Measurements from ENCODE around the gene EIF4ENIF1.
A peak's percentile ranks its signal among the peaks of the same experiment; 100 is the strongest.
"Not testable (repeated sequence)": the region's sequence is repeated elsewhere in the genome, so short reads cannot be mapped to it uniquely, and the experiment has no call there.

Gene EIF4ENIF1

GRCh38 chr22:31443516-31443915 is 46.1 kb downstream of the EIF4ENIF1 start:
- Histone ChIP-seq H3K4me3 (ENCODE audit: low read depth, low read length) (no peak overlapping the region), H3K79me2 (ENCODE audit: control insufficient read depth, insufficient read depth, low read length, unreplicated experiment) (no peaks in the 10 kb centered on the region), H2AFZ (ENCODE audit: low read length, unreplicated experiment) (no peak overlapping the region), H3K27me3 (ENCODE audit: insufficient read depth, low read length) (no peaks in the 10 kb centered on the region), H3K4me1 (ENCODE audit: control insufficient read depth, insufficient read depth, low read length, unreplicated experiment) (no peaks in the 10 kb centered on the region), H3K36me3 (ENCODE audit: insufficient read depth, low read length) (no peaks in the 10 kb centered on the region), H3K27ac (ENCODE audit: low read depth, low read length) (no peak overlapping the region)

- Histone ChIP-seq H3K4me1 (ENCODE audit: control insufficient read depth, insufficient read depth, low read length, unreplicated experiment) (no peaks in the 10 kb centered on the region), H3K27me3 (ENCODE audit: insufficient read depth, low read length) (no peaks in the 10 kb centered on the region), H2AFZ (ENCODE audit: low read length, unreplicated experiment) (no peak overlapping the region), H3K4me3 (ENCODE audit: low read depth, low read length) (no peak overlapping the region), H3K79me2 (ENCODE audit: control insufficient read depth, insufficient read depth, low read length, unreplicated experiment) (no peaks in the 10 kb centered on the region), H3K36me3 (ENCODE audit: insufficient read depth, low read length) (no peaks in the 10 kb centered on the region), H3K27ac (ENCODE audit: low read depth, low read length) (no peak overlapping the region)
Observed at GRCh38 chr22:31442768-31443489, 46.7 kb downstream of the EIF4ENIF1 start.

GRCh38 chr22:31441652-31442051 is 48.0 kb downstream of the EIF4ENIF1 start:
- H3K4me1 ChIP-seq (ENCODE audit: control insufficient read depth, insufficient read depth, low read length, unreplicated experiment): no peaks in the 10 kb centered on the region
- H3K79me2 ChIP-seq (ENCODE audit: control insufficient read depth, insufficient read depth, low read length, unreplicated experiment): no peaks in the 10 kb centered on the region
- H3K27me3 ChIP-seq (ENCODE audit: insufficient read depth, low read length): no peaks in the 10 kb centered on the region
- H2AFZ ChIP-seq (ENCODE audit: low read length, unreplicated experiment): no peak overlapping the region
- H3K27ac ChIP-seq (ENCODE audit: low read depth, low read length): no peak overlapping the region
- no peaks in the 10 kb centered on the region for H3K36me3 ChIP-seq (ENCODE audit: insufficient read depth, low read length)
- H3K4me3 ChIP-seq (ENCODE audit: low read depth, low read length): no peak overlapping the region

GRCh38 chr22:31440681-31441080 is 49.0 kb downstream of the EIF4ENIF1 start:
- no peaks in the 10 kb centered on the region for H3K4me1 ChIP-seq (ENCODE audit: control insufficient read depth, insufficient read depth, low read length, unreplicated experiment)
- H3K27me3 ChIP-seq (ENCODE audit: insufficient read depth, low read length): no peaks in the 10 kb centered on the region
- H3K27ac ChIP-seq (ENCODE audit: low read depth, low read length): no peak overlapping the region
- H3K79me2 ChIP-seq (ENCODE audit: control insufficient read depth, insufficient read depth, low read length, unreplicated experiment): no peaks in the 10 kb centered on the region
- H3K36me3 ChIP-seq (ENCODE audit: insufficient read depth, low read length): no peaks in the 10 kb centered on the region
- no peak overlapping the region for H3K4me3 ChIP-seq (ENCODE audit: low read depth, low read length)
- no peak overlapping the region for H2AFZ ChIP-seq (ENCODE audit: low read length, unreplicated experiment)

- Histone ChIP-seq H3K27ac (ENCODE audit: low read depth, low read length) (no peak overlapping the region), H3K4me1 (ENCODE audit: control insufficient read depth, insufficient read depth, low read length, unreplicated experiment) (no peaks in the 10 kb centered on the region), H2AFZ (ENCODE audit: low read length, unreplicated experiment) (no peak overlapping the region), H3K27me3 (ENCODE audit: insufficient read depth, low read length) (no peaks in the 10 kb centered on the region), H3K79me2 (ENCODE audit: control insufficient read depth, insufficient read depth, low read length, unreplicated experiment) (no peaks in the 10 kb centered on the region), H3K36me3 (ENCODE audit: insufficient read depth, low read length) (no peaks in the 10 kb centered on the region), H3K4me3 (ENCODE audit: low read depth, low read length) (no peak overlapping the region)
Observed at GRCh38 chr22:31439808-31440207, 49.8 kb downstream of the EIF4ENIF1 start.

GRCh38 chr22:31436132-31436531 is 53.5 kb downstream of the EIF4ENIF1 start:
- Histone ChIP-seq H3K4me1 (ENCODE audit: control insufficient read depth, insufficient read depth, low read length, unreplicated experiment) (no peaks in the 10 kb centered on the region), H3K27me3 (ENCODE audit: insufficient read depth, low read length) (no peaks in the 10 kb centered on the region), H3K36me3 (ENCODE audit: insufficient read depth, low read length) (peaks cover 3% of the 10 kb centered on the region; the same call in 1 of the 2 replicates), H3K27ac (ENCODE audit: low read depth, low read length) (no peak overlapping the region), H2AFZ (ENCODE audit: low read length, unreplicated experiment) (no peak overlapping the region), H3K79me2 (ENCODE audit: control insufficient read depth, insufficient read depth, low read length, unreplicated experiment) (no peaks in the 10 kb centered on the region), H3K4me3 (ENCODE audit: low read depth, low read length) (no peak overlapping the region)

- Histone ChIP-seq H3K36me3 (ENCODE audit: insufficient read depth, low read length) (peaks cover 3% of the 10 kb centered on the region; the same call in 1 of the 2 replicates), H3K79me2 (ENCODE audit: control insufficient read depth, insufficient read depth, low read length, unreplicated experiment) (no peaks in the 10 kb centered on the region), H3K4me3 (ENCODE audit: low read depth, low read length) (no peak overlapping the region), H3K27ac (ENCODE audit: low read depth, low read length) (no peak overlapping the region), H3K4me1 (ENCODE audit: control insufficient read depth, insufficient read depth, low read length, unreplicated experiment) (no peaks in the 10 kb centered on the region), H2AFZ (ENCODE audit: low read length, unreplicated experiment) (no peak overlapping the region), H3K27me3 (ENCODE audit: insufficient read depth, low read length) (no peaks in the 10 kb centered on the region)
Observed at GRCh38 chr22:31431950-31432349, 57.7 kb downstream of the EIF4ENIF1 start.

GRCh38 chr22:31425331-31426050 is 64.2 kb downstream of the EIF4ENIF1 start:
- H3K4me3 ChIP-seq (ENCODE audit: low read depth, low read length): no peak overlapping the region
- H3K79me2 ChIP-seq (ENCODE audit: control insufficient read depth, insufficient read depth, low read length, unreplicated experiment): no peaks in the 10 kb centered on the region
- no peaks in the 10 kb centered on the region for H3K36me3 ChIP-seq (ENCODE audit: insufficient read depth, low read length)
- H3K27me3 ChIP-seq (ENCODE audit: insufficient read depth, low read length): no peaks in the 10 kb centered on the region
- H3K27ac ChIP-seq (ENCODE audit: low read depth, low read length): peak overlapping the region; percentile 37; the same call in 1 of the 2 replicates
- no peaks in the 10 kb centered on the region for H3K4me1 ChIP-seq (ENCODE audit: control insufficient read depth, insufficient read depth, low read length, unreplicated experiment)
- no peak overlapping the region for H2AFZ ChIP-seq (ENCODE audit: low read length, unreplicated experiment)

- not testable (repeated sequence) for H3K36me3 ChIP-seq (ENCODE audit: insufficient read depth, low read length); H2AFZ ChIP-seq (ENCODE audit: low read length, unreplicated experiment); H3K4me3 ChIP-seq (ENCODE audit: low read depth, low read length); H3K4me1 ChIP-seq (ENCODE audit: control insufficient read depth, insufficient read depth, low read length, unreplicated experiment); H3K27ac ChIP-seq (ENCODE audit: low read depth, low read length); H3K27me3 ChIP-seq (ENCODE audit: insufficient read depth, low read length)
- peaks cover 26% of the 10 kb centered on the region for H3K79me2 ChIP-seq (ENCODE audit: control insufficient read depth, insufficient read depth, low read length, unreplicated experiment)
Observed at GRCh38 chr22:31402350-31402749, 87.3 kb downstream of the EIF4ENIF1 start.

- H3K4me1 ChIP-seq (ENCODE audit: control insufficient read depth, insufficient read depth, low read length, unreplicated experiment): peaks cover 7% of the 10 kb centered on the region
- peak overlapping the region; percentile 63; the same call in 1 of the 2 replicates for H3K27ac ChIP-seq (ENCODE audit: low read depth, low read length)
- peaks cover 26% of the 10 kb centered on the region for H3K79me2 ChIP-seq (ENCODE audit: control insufficient read depth, insufficient read depth, low read length, unreplicated experiment)
- H3K4me3 ChIP-seq (ENCODE audit: low read depth, low read length): peak overlapping the region; percentile 99
- H3K36me3 ChIP-seq (ENCODE audit: insufficient read depth, low read length): no peaks in the 10 kb centered on the region
- no peaks in the 10 kb centered on the region for H3K27me3 ChIP-seq (ENCODE audit: insufficient read depth, low read length)
- peak overlapping the region; percentile 73 for H2AFZ ChIP-seq (ENCODE audit: low read length, unreplicated experiment)
Observed at GRCh38 chr22:31400023-31400397, 89.6 kb downstream of the EIF4ENIF1 start.

Measured in ACC112 (cell line).